Medulla oblongata (tissue), 1 donor: ENCODE measurements around the gene ADAT2.
A peak's percentile ranks its signal among the peaks of the same experiment; 100 is the strongest.
"Not testable (repeated sequence)": the region's sequence is repeated elsewhere in the genome, so short reads cannot be mapped to it uniquely, and the experiment has no call there.

Experiments used
- DNase-seq: peaks from one replicate; pipeline ENCODE4 v3.0.0-alpha.2; 2015; ENCODE audit errors: extremely low spot score

Gene ADAT2

GRCh38 chr6:143450453-143451371 is at the start of gene ADAT2, which contains the start of gene PEX3:
Gene ADAT2, minus strand, starts transcription at chr6:143450695. Its CDS starts 37 bp downstream, at chr6:143450658.
Gene PEX3, plus strand, starts transcription at chr6:143450805. Its CDS starts 238 bp downstream, at chr6:143451043.
- DNase-seq, result peak; percentile 86

GRCh38 chr6:143498428-143498827 is 47.9 kb upstream of the ADAT2 start:
- no peak for DNase-seq

- no peak for DNase-seq
Measured at GRCh38 chr6:143496974-143497373, 46.5 kb upstream of the ADAT2 start.

DNA sequence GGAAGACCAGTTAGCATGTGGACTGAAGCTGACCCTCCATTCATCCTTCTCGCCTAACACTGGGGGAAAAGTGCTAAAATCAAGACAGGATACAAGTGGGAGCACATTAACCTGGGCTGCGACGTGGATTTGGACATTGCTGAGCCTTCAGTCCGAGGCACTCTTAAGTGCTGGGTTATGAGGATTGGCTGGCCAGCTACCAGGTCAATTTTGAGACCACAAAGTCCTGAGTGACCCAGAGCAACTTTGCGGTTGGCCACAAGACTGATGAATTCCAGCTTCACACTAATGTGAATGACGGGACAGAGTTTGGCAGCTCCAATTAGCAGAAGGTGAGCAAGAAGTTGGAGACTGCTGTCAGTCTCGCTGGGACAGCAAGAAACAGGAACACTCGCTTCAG is 40.3 kb upstream of the ADAT2 start:
- no peak for DNase-seq

- no peak for DNase-seq
Measured at GRCh38 chr6:143490244-143490643, 39.7 kb upstream of the ADAT2 start.

- no peak for DNase-seq
Measured at GRCh38 chr6:143486752-143487151, 36.3 kb upstream of the ADAT2 start.

DNA sequence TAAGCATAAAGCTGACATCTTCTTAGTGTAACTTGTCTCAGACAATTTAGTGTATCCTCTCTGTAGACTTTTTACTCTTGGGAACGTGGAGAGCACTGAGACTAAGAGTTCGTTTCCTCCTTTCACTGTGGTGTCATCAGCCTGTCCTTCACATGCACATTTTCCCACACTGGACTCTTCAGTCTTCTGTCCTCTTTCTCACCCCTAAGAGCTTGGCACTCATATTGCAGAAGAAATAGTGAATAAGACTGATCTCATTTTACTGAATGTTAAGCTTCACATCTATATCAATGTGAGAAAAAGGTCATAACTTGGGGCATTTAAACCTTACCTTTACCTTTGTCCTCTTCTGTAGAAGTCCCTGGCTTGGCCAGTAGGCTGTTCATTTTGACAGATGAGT is 35.5 kb upstream of the ADAT2 start:
- no peak for DNase-seq

GRCh38 chr6:143482593-143482992 is 32.1 kb upstream of the ADAT2 start:
- DNase-seq, result no peak

GRCh38 chr6:143478479-143479062 is 28.1 kb upstream of the ADAT2 start:
- DNase-seq, result no peak

GRCh38 chr6:143476545-143476944 is 26.1 kb upstream of the ADAT2 start:
- DNase-seq, result no peak

DNA sequence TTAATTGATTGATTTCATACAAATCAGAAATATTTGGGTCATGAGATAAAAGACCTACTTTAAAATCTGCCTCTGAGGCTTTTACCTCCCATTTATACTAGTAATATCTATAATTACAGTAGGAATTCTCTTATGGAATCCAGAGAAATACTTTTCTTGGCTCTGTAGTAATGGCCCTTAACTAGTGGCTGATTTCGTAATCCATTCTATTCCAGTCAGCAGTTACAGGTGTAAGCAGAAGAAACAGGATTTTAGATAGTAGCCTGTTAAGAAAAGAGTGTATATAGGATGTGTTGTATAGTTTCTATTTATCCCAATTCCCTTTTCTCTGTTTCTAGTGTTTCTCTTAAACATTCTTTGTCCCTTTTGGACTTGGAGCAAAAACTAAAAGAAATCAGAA is 21.3 kb upstream of the ADAT2 start:
- no peak for DNase-seq

DNA sequence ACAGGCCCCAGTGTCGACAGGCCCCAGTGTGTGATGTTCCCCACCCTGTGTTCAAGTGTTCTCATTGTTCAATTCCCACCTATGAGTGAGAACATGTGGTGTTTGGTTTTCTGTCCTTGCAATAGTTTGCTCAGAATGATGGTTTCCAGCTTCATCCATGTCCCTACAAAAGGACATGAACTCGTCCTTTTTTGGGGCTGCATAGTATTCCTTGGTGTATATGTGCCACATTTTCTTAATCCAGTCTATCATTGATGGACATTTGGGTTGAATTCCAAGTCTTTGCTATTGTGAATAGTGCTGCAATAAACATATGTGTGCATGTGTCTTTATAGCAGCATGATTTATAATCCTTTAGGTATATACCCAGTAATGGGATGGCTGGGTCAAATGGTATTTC is 18.3 kb upstream of the ADAT2 start:
- DNase-seq, result not testable (repeated sequence)

GRCh38 chr6:143468026-143468425 is 17.5 kb upstream of the ADAT2 start:
- no peak for DNase-seq

- no peak for DNase-seq
Measured at GRCh38 chr6:143465546-143465945, 15.1 kb upstream of the ADAT2 start.

GRCh38 chr6:143457563-143458359 is 7.3 kb upstream of the ADAT2 start:
- DNase-seq, result no peak

GRCh38 chr6:143451531-143451930 is 1.0 kb upstream of the ADAT2 start:
- DNase-seq, result no peak

GRCh38 chr6:143449714-143450452 is 612 bp downstream of the ADAT2 start:
- peak; percentile 42 for DNase-seq

GRCh38 chr6:143449082-143449713 is 1.3 kb downstream of the ADAT2 start:
- DNase-seq, result no peak

GRCh38 chr6:143447865-143448264 is 2.6 kb downstream of the ADAT2 start:
- DNase-seq, result not testable (repeated sequence)

DNA sequence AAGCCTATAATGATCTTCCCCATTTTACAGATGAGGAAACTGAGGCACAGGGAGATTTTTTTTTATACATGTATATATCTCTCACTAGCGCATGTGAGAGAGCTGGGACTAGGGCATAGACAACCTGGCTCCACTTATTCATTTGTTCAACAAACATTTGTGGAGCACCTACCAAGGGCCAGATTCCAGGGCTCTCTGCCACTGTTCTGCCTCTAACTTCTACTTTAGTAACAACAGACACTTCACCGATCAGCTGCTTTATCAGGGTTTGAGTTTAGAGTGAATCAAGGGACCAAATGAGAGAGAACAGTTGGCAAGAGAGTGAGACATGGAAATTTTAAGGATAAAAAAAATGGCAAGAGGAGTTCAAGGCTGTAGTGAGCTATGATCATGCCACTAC is 7.4 kb downstream of the ADAT2 start:
- no peak for DNase-seq
